Measurements from ENCODE around the gene CTSD.

GRCh38 chr11:1734641-1735081 lies 29.1 kb downstream of the CTSD start:
- no peak for TF ChIP-seq NRF1 (IDR thresholded peaks at IDR 0.05; ENCODE audit: low read depth, low read length)
- no peak for TF ChIP-seq KDM1A (IDR thresholded peaks at IDR 0.05; ENCODE audit: borderline replicate concordance, low read length)
- no peak for TF ChIP-seq CTCF (IDR thresholded peaks at IDR 0.05; ENCODE audit: control extremely low read depth in 1 of 3, insufficient read depth in 1 of 3, low read depth in 1 of 3, low read length in 3 of 3)
- no peak for TF ChIP-seq SIN3A (conservative IDR thresholded peaks at IDR 0.05 in 1 of 2, IDR thresholded peaks at IDR 0.05 in 1 of 2; ENCODE audit: low read depth in 1 of 2, low read length in 2 of 2)
- TF ChIP-seq EP300 (IDR thresholded peaks at IDR 0.05; ENCODE audit: borderline replicate concordance in 1 of 2, low read depth in 2 of 2, low read length in 2 of 2), result no peak
- TF ChIP-seq POLR2A (IDR thresholded peaks at IDR 0.05; ENCODE audit: control extremely low read depth in 1 of 2, low read depth in 2 of 2, low read length in 2 of 2), result no peak
